ENCODE measurements around the gene ELMO2.
A peak's percentile ranks its signal among the peaks of the same experiment; 100 is the strongest.

ELMO2 gene

DNA sequence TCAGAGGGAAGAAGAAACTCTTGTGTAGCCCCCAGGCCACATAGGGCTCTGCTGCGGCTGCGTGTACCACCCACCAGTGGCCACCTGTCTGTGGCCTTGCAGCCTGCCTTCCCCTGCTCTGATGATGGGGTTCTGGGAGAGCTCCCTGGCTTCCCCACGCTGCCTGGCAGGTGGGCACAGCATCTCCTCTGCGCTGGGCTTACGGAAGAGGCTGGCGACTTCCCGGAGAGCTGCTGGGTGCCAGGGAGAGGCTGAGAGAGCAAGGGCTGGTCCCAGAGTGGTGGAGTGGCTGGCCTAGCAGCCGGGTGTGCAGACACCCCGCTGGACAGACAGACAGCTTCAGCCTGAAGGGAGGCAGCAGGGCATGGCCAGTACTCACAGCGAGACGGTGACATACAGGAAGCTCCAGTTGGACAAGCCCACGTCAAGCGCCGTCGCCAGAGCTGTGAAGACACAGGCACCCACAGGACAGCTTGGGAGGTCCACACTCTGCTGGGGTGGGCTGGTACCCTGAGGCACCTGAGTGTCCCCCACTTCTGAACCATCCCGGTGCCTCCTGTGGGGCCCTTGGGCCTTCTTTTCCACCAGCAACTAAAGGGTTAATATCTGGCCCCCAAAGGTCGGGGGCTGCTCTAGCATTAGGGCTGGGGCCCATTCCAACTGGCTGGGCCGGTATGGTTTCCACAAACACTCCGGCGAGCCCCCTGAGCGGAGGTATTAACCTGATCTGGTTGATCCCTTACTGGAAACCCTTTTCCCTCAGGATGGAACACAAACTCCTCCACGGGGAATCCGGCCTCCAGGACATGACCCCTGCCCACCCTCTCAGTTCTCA lies 50.0 kb downstream of the ELMO2 start:
- DNase-seq (ENCODE audit: low spot score) (peak; percentile 74), ATAC-seq (ENCODE audit: low read depth) (no peak)
- TF ChIP-seq, protein P1, sequence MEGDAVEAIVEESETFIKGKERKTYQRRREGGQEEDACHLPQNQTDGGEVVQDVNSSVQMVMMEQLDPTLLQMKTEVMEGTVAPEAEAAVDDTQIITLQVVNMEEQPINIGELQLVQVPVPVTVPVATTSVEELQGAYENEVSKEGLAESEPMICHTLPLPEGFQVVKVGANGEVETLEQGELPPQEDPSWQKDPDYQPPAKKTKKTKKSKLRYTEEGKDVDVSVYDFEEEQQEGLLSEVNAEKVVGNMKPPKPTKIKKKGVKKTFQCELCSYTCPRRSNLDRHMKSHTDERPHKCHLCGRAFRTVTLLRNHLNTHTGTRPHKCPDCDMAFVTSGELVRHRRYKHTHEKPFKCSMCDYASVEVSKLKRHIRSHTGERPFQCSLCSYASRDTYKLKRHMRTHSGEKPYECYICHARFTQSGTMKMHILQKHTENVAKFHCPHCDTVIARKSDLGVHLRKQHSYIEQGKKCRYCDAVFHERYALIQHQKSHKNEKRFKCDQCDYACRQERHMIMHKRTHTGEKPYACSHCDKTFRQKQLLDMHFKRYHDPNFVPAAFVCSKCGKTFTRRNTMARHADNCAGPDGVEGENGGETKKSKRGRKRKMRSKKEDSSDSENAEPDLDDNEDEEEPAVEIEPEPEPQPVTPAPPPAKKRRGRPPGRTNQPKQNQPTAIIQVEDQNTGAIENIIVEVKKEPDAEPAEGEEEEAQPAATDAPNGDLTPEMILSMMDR (IDR thresholded peaks at IDR 0.05; ENCODE audit: poor library complexity, severe bottlenecking), result no peak
- H3K27me3 ChIP-seq (ENCODE audit: insufficient read depth, poor library complexity, severe bottlenecking), result no peaks in the 10 kb centered on the region
- H3K36me3 ChIP-seq (ENCODE audit: low read depth), result peaks cover 38% of the 10 kb centered on the region
- H3K4me3 ChIP-seq (ENCODE audit: severe bottlenecking), result no peak overlapping the region
- H3K27ac ChIP-seq (ENCODE audit: poor library complexity, severe bottlenecking), result no peak overlapping the region
- H3K9me3 ChIP-seq (ENCODE audit: severe bottlenecking), result no peaks in the 10 kb centered on the region
- H3K4me1 ChIP-seq (ENCODE audit: insufficient read depth, poor library complexity, severe bottlenecking), result no peaks in the 10 kb centered on the region

DNA sequence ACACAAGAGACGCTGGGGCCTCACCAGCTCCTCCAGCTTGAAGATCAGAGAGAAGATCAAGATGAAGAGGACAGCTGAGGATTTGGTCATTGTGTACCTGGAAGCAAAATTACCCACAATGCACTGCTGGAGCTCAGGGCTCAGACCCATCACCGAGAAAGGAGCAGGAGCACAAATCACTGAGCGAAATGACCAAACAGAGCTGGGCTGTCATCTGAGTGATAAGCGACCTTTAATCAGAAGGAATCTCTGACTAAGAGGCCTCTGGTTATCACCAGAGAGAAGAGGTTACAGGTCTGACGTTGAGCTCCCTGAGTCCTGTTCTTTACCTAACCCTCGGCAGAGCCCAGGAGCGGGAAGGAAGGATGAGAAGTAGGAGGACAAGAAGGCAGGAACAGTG lies 50.6 kb downstream of the ELMO2 start:
- H3K4me1 ChIP-seq (ENCODE audit: insufficient read depth, poor library complexity, severe bottlenecking), result no peaks in the 10 kb centered on the region
- no peak overlapping the region for H3K27ac ChIP-seq (ENCODE audit: poor library complexity, severe bottlenecking)
- ATAC-seq (ENCODE audit: low read depth) (no peak), DNase-seq (ENCODE audit: low spot score) (no peak)
- H3K36me3 ChIP-seq (ENCODE audit: low read depth), result peaks cover 38% of the 10 kb centered on the region
- no peaks in the 10 kb centered on the region for H3K27me3 ChIP-seq (ENCODE audit: insufficient read depth, poor library complexity, severe bottlenecking)
- H3K9me3 ChIP-seq (ENCODE audit: severe bottlenecking), result no peaks in the 10 kb centered on the region
- TF ChIP-seq, protein P1 (IDR thresholded peaks at IDR 0.05; ENCODE audit: poor library complexity, severe bottlenecking), result no peak
- H3K4me3 ChIP-seq (ENCODE audit: severe bottlenecking), result no peak overlapping the region

DNA sequence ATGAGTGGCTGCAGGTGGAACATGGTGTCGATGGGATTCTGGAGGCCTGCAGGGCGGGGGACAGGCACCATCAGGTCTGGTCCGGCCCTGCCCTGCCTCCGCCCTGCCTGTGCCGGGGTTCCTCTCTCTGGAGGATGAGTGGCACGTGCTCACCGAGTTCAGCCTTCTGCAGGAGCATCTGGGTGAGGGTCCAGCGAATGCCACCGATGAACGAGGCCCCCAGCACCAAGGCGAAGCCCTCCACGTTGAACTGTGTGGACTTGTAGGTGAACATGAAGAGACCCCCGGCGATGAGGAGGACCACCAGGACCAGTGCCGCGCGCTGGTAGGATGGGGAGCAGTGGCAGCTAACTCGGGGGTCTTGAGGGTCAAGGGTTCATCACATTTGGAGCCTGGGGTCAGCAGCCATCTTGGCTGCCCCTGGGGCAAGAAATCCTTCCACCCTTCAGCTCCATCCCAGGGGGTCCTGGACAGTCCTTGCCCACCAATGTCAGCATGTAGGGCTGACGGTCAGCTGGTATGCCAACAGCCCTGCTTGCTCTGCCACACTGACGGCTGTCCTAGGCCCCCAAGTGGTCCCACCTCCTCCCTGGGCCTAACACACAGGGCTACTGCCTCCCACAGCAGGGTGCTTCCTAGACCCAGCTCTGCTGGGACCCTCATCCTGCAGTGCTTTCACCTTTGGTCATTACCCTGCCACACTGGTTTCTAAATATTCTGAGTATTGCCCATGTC lies 51.3 kb downstream of the ELMO2 start:
- ATAC-seq (ENCODE audit: low read depth), result no peak
- DNase-seq (ENCODE audit: low spot score), result no peak
- Histone ChIP-seq H3K36me3 (ENCODE audit: low read depth) (peaks cover 34% of the 10 kb centered on the region), H3K9me3 (ENCODE audit: severe bottlenecking) (no peaks in the 10 kb centered on the region), H3K27me3 (ENCODE audit: insufficient read depth, poor library complexity, severe bottlenecking) (no peaks in the 10 kb centered on the region), H3K27ac (ENCODE audit: poor library complexity, severe bottlenecking) (no peak overlapping the region), H3K4me1 (ENCODE audit: insufficient read depth, poor library complexity, severe bottlenecking) (no peaks in the 10 kb centered on the region), H3K4me3 (ENCODE audit: severe bottlenecking) (no peak overlapping the region)
- TF ChIP-seq, protein P1 (IDR thresholded peaks at IDR 0.05; ENCODE audit: poor library complexity, severe bottlenecking), result no peak

DNA sequence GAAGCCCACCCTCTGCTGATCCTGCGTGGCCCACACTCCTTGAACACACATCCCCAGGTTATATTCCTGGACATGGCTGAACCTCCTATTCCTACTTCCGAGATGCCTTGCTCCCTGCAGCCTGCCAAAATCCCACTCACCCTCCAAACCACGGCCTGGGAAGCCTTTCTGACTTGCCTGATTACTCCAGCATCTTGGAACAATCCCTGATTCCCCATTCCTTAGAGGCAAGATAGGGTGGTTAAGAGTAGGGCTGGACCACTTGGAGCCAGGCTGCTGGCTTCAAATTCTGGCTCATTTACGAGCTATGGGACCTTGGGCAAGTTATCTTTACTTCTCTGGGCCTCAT lies 52.2 kb downstream of the ELMO2 start:
- H3K36me3 ChIP-seq (ENCODE audit: low read depth), result peaks cover 34% of the 10 kb centered on the region
- ATAC-seq (ENCODE audit: low read depth) (no peak), DNase-seq (ENCODE audit: low spot score) (no peak)
- no peaks in the 10 kb centered on the region for H3K27me3 ChIP-seq (ENCODE audit: insufficient read depth, poor library complexity, severe bottlenecking)
- no peaks in the 10 kb centered on the region for H3K9me3 ChIP-seq (ENCODE audit: severe bottlenecking)
- H3K4me1 ChIP-seq (ENCODE audit: insufficient read depth, poor library complexity, severe bottlenecking), result no peaks in the 10 kb centered on the region
- TF ChIP-seq, protein P1 (IDR thresholded peaks at IDR 0.05; ENCODE audit: poor library complexity, severe bottlenecking), result no peak
- no peak overlapping the region for H3K27ac ChIP-seq (ENCODE audit: poor library complexity, severe bottlenecking)
- no peak overlapping the region for H3K4me3 ChIP-seq (ENCODE audit: severe bottlenecking)

Measured in RWPE2 (cell line).